HG03354 (cell line): ENCODE results near the gene CPNE2.

Experiments used
- ATAC-seq: cut with Tn5 transposase; IDR thresholded peaks from one replicate; pipeline ENCODE4 v1.9.1; 2021; ENCODE audit warnings: mild to moderate bottlenecking; ENCODE audit not compliant: unreplicated experiment, poor library complexity, severe bottlenecking

Gene CPNE2

DNA sequence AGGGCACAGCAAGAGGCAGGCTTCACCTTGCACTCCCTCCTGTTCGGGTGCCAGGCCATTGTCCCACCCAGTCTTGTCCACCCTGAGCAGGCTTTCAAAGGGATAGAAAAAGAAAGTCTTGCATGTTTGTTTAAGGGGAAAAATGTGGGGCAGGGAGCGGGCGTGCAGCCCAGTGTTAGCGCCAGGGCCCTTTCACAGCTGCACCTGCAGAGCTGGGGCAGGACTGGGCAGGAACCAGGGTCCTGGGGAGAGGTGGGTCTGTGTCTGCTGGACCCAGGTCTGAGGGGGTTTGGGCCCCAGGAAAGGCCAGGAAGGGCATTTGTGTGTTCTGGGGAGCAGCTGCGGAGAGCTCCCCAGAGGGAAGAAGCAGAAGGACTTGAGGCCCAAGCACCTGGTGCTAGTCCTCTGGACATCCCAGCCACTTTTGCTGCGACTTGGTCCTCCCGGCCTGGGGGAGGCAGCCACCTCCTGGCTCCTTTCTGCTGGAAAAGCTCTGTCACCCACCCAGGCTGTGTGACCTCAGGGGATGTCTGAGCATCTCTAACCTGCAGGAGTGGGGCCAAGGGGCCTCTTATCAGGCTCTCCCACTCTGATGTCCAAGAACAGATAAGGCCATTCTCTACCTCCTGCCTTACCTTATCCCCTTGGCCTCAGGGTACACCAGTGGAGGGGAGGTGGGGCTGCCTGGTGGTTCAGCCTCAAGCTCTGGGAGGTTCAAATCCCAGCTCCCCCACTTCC lies 48.7 kb downstream of the CPNE2 start:
- no peak for ATAC-seq

- no peak for ATAC-seq
Observed at GRCh38 chr16:57141822-57142631, 49.6 kb downstream of the CPNE2 start.

DNA sequence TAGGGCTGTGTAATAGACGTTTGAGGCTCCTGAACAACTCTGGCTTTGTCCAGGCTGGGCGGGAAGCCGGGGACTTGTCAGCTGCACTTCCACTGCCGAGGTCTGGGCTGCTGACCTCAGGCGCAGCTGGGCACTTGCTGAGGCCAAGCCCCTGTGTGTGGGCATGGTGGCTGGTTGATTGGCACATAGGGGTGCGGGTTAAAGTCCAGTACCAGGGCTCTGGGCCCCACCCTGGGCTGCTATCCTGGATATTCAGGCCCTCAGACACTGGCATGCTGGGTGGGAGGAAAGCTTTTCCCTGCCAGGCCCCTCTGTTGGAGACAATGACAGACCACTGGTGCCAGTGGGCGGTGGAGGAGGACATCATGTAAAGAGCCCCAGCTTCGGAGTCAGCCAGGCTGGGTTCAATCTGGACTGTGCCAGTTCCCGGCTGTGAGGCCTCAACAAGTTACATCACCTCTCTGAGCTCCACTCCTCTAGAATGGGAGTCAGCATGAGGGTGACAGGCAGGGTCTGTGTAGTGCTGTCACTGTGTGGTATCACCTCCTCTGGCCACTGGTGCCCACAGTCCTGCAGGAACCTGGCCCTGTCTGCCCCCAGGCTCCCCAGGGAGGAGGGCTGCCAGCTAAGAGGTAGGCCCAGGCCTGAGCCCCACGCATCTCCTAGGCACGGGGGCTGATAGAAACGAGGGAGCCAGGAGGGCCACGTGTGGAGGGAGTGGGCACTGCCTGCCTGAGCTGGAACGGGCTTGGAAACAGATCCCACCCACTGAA lies 51.0 kb downstream of the CPNE2 start:
- ATAC-seq, result no peak

GRCh38 chr16:57144027-57144426 lies 51.6 kb downstream of the CPNE2 start:
- no peak for ATAC-seq

DNA sequence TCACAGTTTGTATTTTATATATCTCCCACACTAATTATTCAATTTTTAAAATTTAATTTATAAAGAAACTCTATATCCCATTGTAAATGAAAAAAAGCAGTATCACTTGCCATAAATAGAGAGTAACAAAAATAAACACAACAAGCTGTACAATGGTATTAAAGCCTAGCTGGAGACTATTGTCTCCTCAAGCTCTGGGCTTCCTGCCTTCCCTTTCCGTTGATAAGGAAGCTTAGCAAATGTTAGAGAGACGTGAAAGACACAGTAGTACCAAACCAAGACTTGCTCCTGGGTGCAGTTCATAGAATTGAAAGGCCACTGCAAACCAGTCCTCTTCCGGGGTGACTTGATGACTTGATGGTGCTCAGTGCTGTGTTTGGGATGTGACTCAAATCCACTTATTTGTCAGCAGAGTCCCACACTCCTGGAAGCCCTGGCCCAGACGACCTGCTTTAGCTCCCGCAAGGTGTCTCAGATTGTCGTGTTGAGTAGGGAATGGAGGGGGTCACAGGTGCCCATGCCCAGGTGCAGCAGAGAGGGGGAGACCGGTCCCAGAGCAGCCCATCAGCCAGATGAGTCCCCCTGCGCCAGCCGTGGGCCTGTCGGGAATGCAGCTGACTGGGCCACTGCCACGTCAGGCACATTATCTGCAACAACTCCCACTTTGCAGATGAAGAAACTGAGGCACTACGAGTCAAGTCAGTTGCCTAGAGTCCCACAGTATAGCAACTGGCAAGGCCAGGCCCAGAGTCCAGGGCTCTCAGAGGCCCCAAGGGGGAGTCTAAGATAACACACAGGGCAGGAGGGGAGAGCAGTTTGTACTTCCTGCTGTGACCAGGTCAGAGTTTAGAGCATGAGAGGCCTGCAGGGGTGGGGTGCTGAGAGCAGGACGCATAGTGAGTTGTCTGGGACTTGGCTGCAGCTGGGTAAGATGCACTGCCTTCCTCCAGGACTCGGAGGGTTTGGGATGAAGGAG lies 53.0 kb downstream of the CPNE2 start:
- ATAC-seq, result no peak

DNA sequence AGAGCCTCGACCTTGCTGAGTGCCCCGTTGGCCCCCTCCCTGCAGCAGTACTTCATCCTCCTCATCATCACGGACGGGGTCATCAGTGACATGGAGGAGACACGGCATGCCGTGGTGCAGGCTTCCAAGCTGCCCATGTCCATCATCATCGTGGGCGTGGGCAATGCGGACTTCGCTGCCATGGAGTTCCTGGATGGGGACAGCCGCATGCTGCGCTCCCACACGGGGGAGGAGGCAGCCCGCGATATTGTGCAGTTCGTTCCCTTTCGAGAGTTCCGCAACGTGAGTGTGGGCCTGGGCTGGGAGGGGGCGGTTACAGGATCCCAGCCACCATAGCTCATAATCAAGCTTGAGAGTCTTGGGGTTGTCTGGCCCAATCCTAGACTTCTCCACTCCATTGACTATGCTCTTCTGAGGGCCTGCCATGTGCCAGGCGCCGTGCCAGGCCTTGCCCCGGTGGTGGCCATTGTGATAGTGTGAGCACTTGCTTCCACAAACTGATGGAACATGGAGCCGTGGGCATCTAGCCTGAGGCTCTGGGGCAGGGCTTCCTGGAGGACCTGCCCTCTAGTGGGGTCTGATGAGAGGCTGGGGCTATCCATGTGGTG lies 53.8 kb downstream of the CPNE2 start:
- no peak for ATAC-seq

DNA sequence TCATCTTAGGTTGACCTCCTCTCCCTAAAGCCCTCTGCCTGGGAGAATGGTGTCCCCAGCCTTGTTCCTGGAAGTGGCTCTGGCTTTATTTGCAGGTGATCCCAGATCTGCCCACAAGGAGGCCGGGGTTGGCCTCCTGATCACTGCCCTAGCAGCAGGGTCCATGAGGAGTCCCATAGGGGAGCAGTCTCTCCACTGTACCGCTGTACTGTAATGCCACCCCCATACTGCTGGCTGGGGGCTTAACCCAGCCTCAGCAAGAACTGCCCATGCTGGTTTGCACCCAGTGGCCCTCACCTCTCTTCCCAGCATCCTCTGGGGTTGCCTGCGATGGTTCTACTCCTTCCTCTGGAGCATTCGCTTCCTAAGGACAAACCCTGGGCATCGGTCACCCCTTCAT lies 54.4 kb downstream of the CPNE2 start:
- no peak for ATAC-seq

- ATAC-seq, result no peak
Observed at GRCh38 chr16:57147381-57148221, 55.2 kb downstream of the CPNE2 start.

DNA sequence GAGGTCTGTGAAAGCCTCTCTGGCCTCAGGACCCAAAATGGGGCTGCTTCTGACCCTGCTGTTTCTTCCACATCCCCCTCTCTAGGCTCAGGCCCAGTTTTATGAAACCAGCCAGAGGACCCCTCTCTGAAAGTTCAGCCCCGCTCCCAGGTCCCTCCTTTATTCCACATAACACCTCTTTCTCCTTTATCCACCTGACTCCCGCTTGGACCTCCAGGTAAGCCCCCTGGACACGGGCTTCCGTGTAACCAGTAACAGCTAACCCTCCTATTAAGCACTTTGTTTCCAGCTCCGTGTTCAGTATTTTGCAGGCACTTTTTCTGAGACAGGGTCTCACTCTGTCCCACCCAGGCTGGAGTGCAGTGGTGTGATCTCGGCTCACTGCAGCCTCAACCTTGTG lies 56.1 kb downstream of the CPNE2 start:
- ATAC-seq, result no peak

DNA sequence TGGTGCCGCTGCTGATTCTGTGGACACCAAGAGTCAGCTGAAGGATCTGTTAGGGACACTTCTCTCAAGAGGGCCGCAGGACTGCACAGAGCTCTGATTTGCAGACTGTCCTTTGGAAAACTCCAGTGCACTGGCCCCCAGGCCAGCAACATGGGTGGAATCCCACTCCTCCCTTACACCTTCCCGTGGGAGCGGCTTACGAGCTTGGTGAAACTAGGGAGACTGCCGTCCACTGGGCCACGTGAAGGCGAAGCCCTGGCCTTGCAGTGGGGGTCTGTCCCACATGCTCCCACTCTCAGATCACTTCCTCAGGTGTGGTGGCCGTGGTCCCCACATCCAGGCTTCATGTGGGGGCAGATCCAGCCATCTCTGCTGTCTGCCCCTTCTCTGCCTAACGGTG lies 57.0 kb downstream of the CPNE2 start:
- no peak for ATAC-seq

DNA sequence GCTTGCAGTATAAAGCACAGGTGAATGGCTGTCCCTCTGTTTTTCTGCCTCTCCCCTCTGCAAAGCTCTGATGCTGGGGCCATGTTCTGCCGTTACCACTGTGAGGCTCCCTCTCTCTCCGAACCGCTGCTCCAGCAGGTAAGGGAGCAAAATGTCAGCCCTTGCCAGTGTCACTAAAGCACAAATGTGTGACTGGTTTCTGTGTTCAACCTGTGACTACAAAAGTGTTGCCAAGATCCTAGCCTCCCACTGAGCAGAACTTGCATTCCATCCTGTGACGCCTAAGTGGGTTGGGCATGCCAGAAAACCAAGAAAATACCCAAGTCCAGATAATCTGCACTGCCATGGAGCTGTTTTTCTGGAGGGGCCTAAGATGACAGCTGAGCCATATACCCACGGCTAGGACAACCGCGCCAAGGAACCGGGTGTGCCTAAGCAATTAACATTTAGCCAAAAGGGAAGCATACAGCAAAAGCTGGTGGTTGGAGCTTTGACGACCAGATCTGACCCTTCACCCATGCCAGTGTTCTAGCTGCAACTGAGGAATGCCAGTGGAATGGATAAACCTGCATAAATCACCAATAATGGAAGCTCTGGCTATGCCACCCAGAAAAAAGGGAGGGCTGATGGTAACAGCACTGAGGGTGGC lies 58.4 kb downstream of the CPNE2 start:
- ATAC-seq, result no peak

- ATAC-seq, result no peak
Observed at GRCh38 chr16:57151369-57151768, 59.0 kb downstream of the CPNE2 start.

DNA sequence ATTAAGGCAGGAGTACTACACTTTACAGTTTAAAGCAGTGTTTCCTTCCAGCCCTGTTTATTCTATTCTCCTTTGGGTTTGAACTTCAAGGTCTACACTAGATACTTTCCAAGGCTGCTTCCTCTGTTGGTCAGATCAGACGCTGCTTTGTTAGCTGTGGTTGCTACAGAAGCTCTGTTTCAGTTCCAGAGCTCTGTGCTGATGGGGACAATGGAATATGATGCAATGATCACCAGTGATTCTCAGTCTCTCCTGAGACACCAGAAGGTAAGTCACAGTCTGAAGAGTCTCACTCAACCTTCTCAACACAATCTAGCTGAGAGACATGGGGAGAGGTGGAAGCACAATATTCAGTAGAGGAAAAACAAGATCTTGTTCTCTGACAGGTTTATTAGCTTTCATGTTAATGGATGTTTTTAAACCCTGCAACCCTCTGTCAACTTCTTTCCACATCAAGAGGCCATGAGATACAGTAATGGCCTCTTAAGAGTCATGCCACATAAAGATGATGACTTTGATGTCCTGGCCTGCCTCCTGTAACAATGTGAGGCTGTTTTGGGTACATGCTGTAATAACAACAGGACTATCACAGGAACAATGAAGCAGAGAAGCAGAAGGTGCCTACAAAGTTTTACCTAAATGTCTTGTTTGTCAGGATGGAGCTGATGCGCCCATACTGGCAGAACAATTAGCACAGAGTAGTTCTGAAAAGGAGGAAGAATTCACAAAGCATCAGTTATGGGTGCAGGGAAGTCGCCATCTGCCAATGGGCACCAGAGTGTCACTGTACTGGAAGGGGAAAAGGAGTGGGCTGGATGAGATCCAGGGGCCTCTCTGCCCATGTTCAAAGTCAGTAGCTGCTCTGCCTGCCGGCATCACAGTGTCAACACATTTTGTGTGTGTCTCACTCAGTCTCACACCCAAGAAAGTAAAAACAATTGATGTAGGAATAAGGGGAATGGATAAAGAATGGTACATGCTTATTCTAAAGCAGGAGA lies 60.0 kb downstream of the CPNE2 start:
- ATAC-seq, result no peak

GRCh38 chr16:57153841-57154240 lies 61.5 kb downstream of the CPNE2 start:
- ATAC-seq, result no peak

- ATAC-seq, result no peak
Observed at GRCh38 chr16:57155702-57156350, 63.4 kb downstream of the CPNE2 start.

GRCh38 chr16:57156351-57156703 lies 63.9 kb downstream of the CPNE2 start:
- no peak for ATAC-seq
